Umbilical cord (tissue), 2 donors: Measurements from ENCODE around the gene DYNLT2. TPM values are rescaled to one million over a fixed set of nuclear protein-coding genes. Genes with fewer than 3 reads are reported as not detected.
"Not testable (repeated sequence)": the region's sequence is repeated elsewhere in the genome, so short reads cannot be mapped to it uniquely, and the experiment has no call there.

Source experiments
- DNase-seq: peaks from one replicate; pipeline ENCODE4 v3.0.0-alpha.2; 2015; ENCODE audit warnings: low spot score
- total RNA-seq: library from RNA; depleted of rRNA; stranded (reverse); fragments of >200 nt; gene quantifications from one replicate; pipeline ENCODE4 v1.2.3, GENCODE V29; 2014; ENCODE audit warnings: low replicate concordance; ENCODE audit not compliant: insufficient read depth

DYNLT2 gene
- total RNA-seq, 1 donor from 2014 or later, result 13.0 TPM

- no peak for DNase-seq
Observed at GRCh38 chr6:169701311-169701953, 49.9 kb downstream of the DYNLT2 start.

- DNase-seq, result no peak
Observed at GRCh38 chr6:169700296-169700695, 51.1 kb downstream of the DYNLT2 start.

GRCh38 chr6:169697115-169697514, 54.3 kb downstream of the DYNLT2 start:
- not testable (repeated sequence) for DNase-seq

- DNase-seq, result no peak
Observed at GRCh38 chr6:169695131-169695530, 56.2 kb downstream of the DYNLT2 start.

- no peak for DNase-seq
Observed at GRCh38 chr6:169692516-169692915, 58.9 kb downstream of the DYNLT2 start.

GRCh38 chr6:169691260-169691659, 60.1 kb downstream of the DYNLT2 start:
- DNase-seq, result no peak

Other genes with a start within 250 kb of the DYNLT2 start
- 19.0 TPM for gene WDR27, start 49.5 kb downstream of the DYNLT2 start, total RNA-seq
- gene C6orf120, start 49.4 kb downstream of the DYNLT2 start, total RNA-seq, result 44.3 TPM
- gene PHF10, start 27.1 kb downstream of the DYNLT2 start, total RNA-seq, result 72.0 TPM
- gene ERMARD, start 50 bp upstream of the DYNLT2 start, total RNA-seq, result 9.6 TPM